Measurements from ENCODE around the gene IQCF2. TPM values are rescaled to one million over a fixed set of nuclear protein-coding genes. Genes with fewer than 3 reads are reported as not detected.

IQCF2 gene
- total RNA-seq, 2 experiments from 2014 or later = not detected

GRCh38 chr3:51887620-51888019 is 26.2 kb downstream of the IQCF2 start:
- intact Hi-C loops (cut with micrococcal nuclease; ENCODE audit: unreplicated experiment) = no loop called here
- DNase-seq (ENCODE audit: low spot score) = no peak
- BruUV-seq (replicated peaks) = no TSS peak
- no peak overlapping the region for H3K4me3 ChIP-seq (ENCODE audit: low read depth, low read length, poor library complexity, severe bottlenecking)
- H3K27ac ChIP-seq (ENCODE audit: low read depth, low read length, poor library complexity, severe bottlenecking) = no peak overlapping the region
- ChIA-PET CTCF (ENCODE audit: unreplicated experiment) (no interaction called here), POLR2A (no interaction called here)
- H3K79me2 ChIP-seq (ENCODE audit: insufficient read depth, low read depth, low read length) = no peaks in the 10 kb centered on the region
- no peaks in the 10 kb centered on the region for H4K20me1 ChIP-seq (ENCODE audit: insufficient read depth, low read length)
- no peaks in the 10 kb centered on the region for H3K9me2 ChIP-seq (ENCODE audit: insufficient read depth, low read length)
- H3K4me2 ChIP-seq (ENCODE audit: low read length) = no peak overlapping the region
- TF ChIP-seq, protein P1, sequence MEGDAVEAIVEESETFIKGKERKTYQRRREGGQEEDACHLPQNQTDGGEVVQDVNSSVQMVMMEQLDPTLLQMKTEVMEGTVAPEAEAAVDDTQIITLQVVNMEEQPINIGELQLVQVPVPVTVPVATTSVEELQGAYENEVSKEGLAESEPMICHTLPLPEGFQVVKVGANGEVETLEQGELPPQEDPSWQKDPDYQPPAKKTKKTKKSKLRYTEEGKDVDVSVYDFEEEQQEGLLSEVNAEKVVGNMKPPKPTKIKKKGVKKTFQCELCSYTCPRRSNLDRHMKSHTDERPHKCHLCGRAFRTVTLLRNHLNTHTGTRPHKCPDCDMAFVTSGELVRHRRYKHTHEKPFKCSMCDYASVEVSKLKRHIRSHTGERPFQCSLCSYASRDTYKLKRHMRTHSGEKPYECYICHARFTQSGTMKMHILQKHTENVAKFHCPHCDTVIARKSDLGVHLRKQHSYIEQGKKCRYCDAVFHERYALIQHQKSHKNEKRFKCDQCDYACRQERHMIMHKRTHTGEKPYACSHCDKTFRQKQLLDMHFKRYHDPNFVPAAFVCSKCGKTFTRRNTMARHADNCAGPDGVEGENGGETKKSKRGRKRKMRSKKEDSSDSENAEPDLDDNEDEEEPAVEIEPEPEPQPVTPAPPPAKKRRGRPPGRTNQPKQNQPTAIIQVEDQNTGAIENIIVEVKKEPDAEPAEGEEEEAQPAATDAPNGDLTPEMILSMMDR (conservative IDR thresholded peaks at IDR 0.05; ENCODE audit: low read length) = no peak
- TF ChIP-seq EZH2phosphoT487 (IDR thresholded peaks at IDR 0.05; ENCODE audit: borderline replicate concordance, low read depth, low read length) = no peak
- H3K36me3 ChIP-seq (ENCODE audit: insufficient read depth, low read length) = no peaks in the 10 kb centered on the region
- no peaks in the 10 kb centered on the region for H3K4me1 ChIP-seq (ENCODE audit: insufficient read depth, low read length, poor library complexity, severe bottlenecking)
- no peak overlapping the region for H2AFZ ChIP-seq (ENCODE audit: low read length)
- H3K9me3 ChIP-seq (ENCODE audit: low read length) = no peaks in the 10 kb centered on the region

- TF ChIP-seq, protein P1 (conservative IDR thresholded peaks at IDR 0.05; ENCODE audit: low read length) = no peak
- Histone ChIP-seq H3K36me3 (ENCODE audit: insufficient read depth, low read length) (no peaks in the 10 kb centered on the region), H4K20me1 (ENCODE audit: insufficient read depth, low read length) (no peaks in the 10 kb centered on the region), H3K4me2 (ENCODE audit: low read length) (no peak overlapping the region), H3K4me3 (ENCODE audit: low read depth, low read length, poor library complexity, severe bottlenecking) (no peak overlapping the region), H3K27ac (ENCODE audit: low read depth, low read length, poor library complexity, severe bottlenecking) (no peak overlapping the region), H2AFZ (ENCODE audit: low read length) (no peak overlapping the region), H3K4me1 (ENCODE audit: insufficient read depth, low read length, poor library complexity, severe bottlenecking) (no peaks in the 10 kb centered on the region), H3K9me2 (ENCODE audit: insufficient read depth, low read length) (no peaks in the 10 kb centered on the region), H3K9me3 (ENCODE audit: low read length) (no peaks in the 10 kb centered on the region), H3K79me2 (ENCODE audit: insufficient read depth, low read depth, low read length) (no peaks in the 10 kb centered on the region)
- intact Hi-C loops (cut with micrococcal nuclease; ENCODE audit: unreplicated experiment) = no loop called here
- DNase-seq (ENCODE audit: low spot score) = no peak
- ChIA-PET POLR2A (no interaction called here), CTCF (ENCODE audit: unreplicated experiment) (no interaction called here)
- BruUV-seq (replicated peaks) = no TSS peak
Observed at GRCh38 chr3:51888463-51889105, 27.2 kb downstream of the IQCF2 start.

DNA sequence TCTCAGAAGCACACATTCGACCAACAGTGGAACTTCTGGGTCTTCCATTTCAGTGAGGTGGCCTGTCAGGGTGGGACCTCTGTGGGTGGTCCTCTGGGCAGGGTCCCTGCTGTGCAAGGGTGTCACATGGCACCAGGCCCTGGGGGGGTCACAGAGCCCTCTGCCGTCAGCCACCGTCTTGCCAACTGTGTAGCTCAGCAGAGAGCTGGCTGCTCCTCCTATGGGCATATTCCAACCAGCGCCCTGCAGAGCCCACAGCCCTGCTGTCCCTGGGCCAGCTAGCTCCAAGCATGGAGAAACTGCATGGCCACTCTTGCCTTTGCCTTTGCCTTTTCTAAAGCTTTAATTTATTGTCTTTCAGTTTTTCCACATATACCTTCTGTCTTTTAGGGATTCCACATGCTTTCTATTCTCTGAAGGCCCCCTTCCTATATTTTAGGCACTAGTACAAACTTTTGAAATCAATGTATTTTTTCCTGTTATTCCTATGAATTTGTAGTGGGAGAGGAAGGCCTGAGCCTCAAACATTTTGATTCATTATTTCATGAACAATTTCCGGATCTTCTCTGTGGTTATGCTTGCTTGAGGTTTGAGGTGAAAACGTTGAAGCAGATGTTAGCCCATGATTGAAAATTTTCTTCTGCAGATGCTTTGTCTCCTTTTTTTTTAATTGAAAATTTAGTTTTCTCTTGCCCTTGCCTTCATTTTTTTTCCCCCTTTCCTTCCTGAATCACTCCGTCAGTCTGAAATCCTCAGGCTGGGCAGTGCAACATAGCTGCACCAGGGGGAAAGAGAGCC is 30.0 kb downstream of the IQCF2 start:
- ChIA-PET POLR2A (no interaction called here), CTCF (ENCODE audit: unreplicated experiment) (no interaction called here)
- no TSS peak for BruUV-seq (replicated peaks)
- Histone ChIP-seq H3K4me1 (ENCODE audit: insufficient read depth, low read length, poor library complexity, severe bottlenecking) (no peaks in the 10 kb centered on the region), H3K9me3 (ENCODE audit: low read length) (no peaks in the 10 kb centered on the region), H3K4me2 (ENCODE audit: low read length) (no peak overlapping the region), H4K20me1 (ENCODE audit: insufficient read depth, low read length) (no peaks in the 10 kb centered on the region), H3K79me2 (ENCODE audit: insufficient read depth, low read depth, low read length) (no peaks in the 10 kb centered on the region), H3K27ac (ENCODE audit: low read depth, low read length, poor library complexity, severe bottlenecking) (no peak overlapping the region), H3K9me2 (ENCODE audit: insufficient read depth, low read length) (no peaks in the 10 kb centered on the region), H3K4me3 (ENCODE audit: low read depth, low read length, poor library complexity, severe bottlenecking) (no peak overlapping the region), H3K36me3 (ENCODE audit: insufficient read depth, low read length) (no peaks in the 10 kb centered on the region), H2AFZ (ENCODE audit: low read length) (no peak overlapping the region)
- no peak for DNase-seq (ENCODE audit: low spot score)
- no peak for TF ChIP-seq EZH2phosphoT487 (IDR thresholded peaks at IDR 0.05; ENCODE audit: borderline replicate concordance, low read depth, low read length)
- TF ChIP-seq, protein P1 (conservative IDR thresholded peaks at IDR 0.05; ENCODE audit: low read length) = no peak
- intact Hi-C loops (cut with micrococcal nuclease; ENCODE audit: unreplicated experiment) = no loop called here
